Right ventricle myocardium inferior (tissue), 1 donor: ENCODE results near the gene HCAR1. TPM values are rescaled to one million over a fixed set of nuclear protein-coding genes. Genes with fewer than 3 reads are reported as not detected.
"Not testable (repeated sequence)": the region's sequence is repeated elsewhere in the genome, so short reads cannot be mapped to it uniquely, and the experiment has no call there.

ENCODE experiments used
- ATAC-seq: fragments of 200-7000 bp; cut with Tn5 transposase; one replicate; pipeline ENCODE4 v1.9.1; 2020; ENCODE audit warnings: mild to moderate bottlenecking, moderate library complexity
- DNase-seq: peaks from one replicate; pipeline ENCODE4 v3.0.0; 2021; ENCODE audit errors: missing footprints
- intact Hi-C: fragments of 100-400 bp; cut with DNase I; formaldehyde crosslinking; loops from one replicate; pipeline ENCODE4 v1.11.0; 2022
- long read RNA-seq: library from polyadenylated mRNA; unstranded; transcript quantifications from one replicate; pipeline ENCODE4 v2.0.0, GENCODE V29; 2021
- total RNA-seq: library from RNA; stranded (reverse); fragmentation: NEBNext Ultra II Directional; extraction: Animal tissue kit (Norgen Biotek cat#: 25700); gene quantifications from one replicate; pipeline ENCODE4 v1.2.1, GENCODE V29; 2021
- donor health status: DM: no; HTN: yes; CAD: no; lungs with severe emphysema.

HCAR1 gene, protein sequence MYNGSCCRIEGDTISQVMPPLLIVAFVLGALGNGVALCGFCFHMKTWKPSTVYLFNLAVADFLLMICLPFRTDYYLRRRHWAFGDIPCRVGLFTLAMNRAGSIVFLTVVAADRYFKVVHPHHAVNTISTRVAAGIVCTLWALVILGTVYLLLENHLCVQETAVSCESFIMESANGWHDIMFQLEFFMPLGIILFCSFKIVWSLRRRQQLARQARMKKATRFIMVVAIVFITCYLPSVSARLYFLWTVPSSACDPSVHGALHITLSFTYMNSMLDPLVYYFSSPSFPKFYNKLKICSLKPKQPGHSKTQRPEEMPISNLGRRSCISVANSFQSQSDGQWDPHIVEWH
- total RNA-seq = 0.08 TPM
- long read RNA-seq = 0 reads

DNA sequence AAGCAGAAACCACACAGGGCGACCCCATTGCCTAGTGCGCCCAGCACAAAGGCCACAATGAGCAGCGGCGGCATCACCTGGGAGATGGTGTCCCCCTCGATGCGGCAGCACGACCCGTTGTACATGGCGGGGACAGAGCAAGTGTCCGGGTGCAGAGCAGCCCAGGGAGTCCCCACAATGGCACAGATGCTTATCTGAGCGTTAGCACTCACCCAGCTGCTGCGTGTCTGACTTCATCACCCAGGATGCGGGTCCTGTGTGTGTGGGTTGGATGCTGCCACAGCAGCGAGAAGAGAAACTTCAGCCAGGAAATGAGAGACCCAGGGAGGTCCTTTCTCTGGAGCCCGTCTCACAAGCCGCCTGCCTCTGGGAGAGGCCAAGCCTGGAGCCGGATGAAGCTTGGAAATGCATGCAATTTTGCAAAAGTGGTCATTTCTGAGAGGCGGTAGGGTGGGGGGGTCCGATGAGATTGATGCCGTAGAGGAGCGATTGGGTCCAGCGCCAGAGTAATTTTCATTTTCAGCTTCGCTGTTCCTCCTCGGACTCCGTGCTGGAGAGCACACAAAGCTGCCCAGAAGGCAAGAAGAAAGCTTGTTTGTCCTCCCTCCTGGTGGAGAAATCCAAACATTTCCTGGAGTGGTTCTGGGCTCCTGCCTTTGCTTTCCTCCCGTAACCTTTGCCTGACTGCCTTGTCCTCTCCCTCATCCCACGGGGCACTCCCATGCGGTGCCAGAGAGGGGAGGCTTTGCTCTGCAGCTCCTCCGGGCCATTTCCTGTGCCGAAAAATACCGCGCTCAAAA is at the start of gene HCAR1:
Gene HCAR1, minus strand, starts transcription at position 630 of the 800 bp plus-strand sequence. Its CDS starts 505 bp downstream, at position 125.
- DNase-seq (no peak), ATAC-seq (no peak)
- intact Hi-C loops = no loop called here

DNA sequence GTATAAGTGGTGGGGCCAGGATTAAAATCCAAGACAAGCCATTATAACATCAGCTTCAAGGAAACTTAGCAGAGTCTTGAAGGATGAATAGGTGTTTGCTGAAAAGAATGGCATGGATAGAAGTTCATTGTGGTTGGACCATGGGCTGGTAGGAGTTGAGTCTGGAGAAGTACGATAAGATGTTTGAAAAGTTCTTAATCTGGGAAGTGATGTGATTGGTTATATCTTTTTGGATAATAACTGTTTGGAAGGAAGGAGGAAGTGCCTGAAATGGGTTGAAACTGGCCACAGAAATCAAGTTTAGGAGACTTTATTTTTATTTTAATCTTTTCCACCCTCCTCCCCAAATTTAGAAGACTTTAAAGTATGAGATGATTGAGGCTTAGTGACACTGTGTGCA is 26.9 kb upstream of the HCAR1 start:
- intact Hi-C loops = no loop called here
- no peak for ATAC-seq
- DNase-seq = no peak

DNA sequence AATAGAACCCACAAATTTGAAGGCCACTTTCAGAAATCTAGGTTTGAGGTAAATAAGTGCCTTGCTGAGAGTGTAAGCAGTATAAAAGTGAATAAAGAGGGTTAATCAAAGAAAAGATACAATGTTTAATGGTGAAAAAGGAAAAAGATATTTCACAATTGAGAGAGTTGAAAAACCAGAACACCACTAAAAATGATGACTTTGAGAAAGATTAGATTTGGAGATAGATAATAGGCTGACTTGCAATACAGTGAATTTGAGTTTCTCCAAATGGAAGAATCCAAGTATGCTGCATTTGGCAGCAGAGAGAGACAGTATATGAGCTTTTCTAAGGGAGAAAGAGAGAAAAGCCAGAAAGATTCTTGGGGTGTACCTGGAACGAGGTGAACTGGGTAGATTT is 24.1 kb upstream of the HCAR1 start:
- ATAC-seq = no peak
- intact Hi-C loops = no loop called here
- no peak for DNase-seq

DNA sequence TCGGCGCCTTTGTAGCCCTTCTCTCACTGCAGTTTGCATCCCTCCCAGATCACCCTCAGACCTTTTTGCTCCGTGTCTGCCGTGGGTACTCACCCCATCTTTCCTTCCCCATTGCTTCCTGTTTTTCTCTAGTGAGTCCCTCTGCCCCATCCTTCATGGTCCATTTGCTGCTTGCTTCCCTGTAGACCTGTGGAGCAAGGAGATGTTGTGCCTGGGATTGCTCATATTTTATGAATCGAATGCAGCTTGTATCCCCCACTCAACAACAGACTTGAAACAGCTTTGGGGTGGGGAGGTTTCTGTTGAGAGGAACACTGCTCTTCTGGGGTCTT is 22.6 kb upstream of the HCAR1 start:
- DNase-seq = no peak
- no peak for ATAC-seq
- intact Hi-C loops = loop anchor here (2.0 kb wide), 1 partner anchor 226 kb away; the partner anchor contains the start of genes KNTC1 and RSRC2

DNA sequence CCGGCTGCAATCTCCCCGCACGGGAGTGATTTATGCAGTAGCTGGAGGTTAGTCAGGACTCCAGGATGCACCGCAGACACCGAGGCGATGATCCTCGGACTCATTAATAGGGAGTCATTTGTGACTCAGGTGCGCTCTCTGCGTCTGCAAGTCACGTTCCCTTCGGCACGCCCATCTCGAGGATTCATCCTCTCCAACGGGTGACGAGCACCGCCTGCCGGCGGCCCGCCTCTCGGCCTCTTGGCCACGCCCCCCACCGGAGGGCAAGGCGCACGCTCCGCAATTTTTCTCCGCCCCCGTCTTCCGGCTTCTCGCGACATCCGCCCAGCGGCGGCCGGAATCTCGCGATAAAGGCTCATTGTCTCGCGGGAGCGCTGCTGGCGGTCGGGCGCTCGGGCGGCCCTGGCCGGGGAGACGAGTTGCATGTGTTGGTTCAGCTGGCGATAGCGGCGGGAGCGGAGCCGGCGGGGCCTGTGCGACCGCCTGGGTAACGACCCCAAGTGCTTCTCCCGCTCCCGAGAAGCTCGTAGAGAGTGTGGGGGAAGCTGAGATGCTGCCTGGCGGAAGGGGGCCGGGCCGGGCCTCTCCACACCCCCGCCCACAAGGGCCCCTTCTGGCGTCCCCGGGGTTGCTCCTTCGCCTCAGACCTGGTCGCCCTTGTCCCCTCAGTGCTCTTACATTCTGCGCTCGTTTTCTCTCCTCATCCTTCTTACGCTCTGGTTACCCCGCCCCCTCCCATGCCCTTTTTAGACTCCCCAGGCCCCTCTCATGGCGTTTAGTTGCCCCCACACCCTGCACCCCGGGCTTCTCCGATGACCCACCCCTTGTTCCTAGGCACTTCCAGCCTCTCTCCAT is 22.0 kb upstream of the HCAR1 start, which contains the start of gene DENR:
Gene DENR, plus strand, starts transcription at position 361 of the 855 bp plus-strand sequence. CDS start 878 bp downstream, outside the sequence.
- peak; percentile 99 for ATAC-seq
- DNase-seq = peak; percentile 98
- intact Hi-C loops = loop anchor here (1.0 to 2.0 kb wide), 2 partner anchors 114 to 226 kb away; partner anchors contain the start of genes KNTC1 and RSRC2

DNA sequence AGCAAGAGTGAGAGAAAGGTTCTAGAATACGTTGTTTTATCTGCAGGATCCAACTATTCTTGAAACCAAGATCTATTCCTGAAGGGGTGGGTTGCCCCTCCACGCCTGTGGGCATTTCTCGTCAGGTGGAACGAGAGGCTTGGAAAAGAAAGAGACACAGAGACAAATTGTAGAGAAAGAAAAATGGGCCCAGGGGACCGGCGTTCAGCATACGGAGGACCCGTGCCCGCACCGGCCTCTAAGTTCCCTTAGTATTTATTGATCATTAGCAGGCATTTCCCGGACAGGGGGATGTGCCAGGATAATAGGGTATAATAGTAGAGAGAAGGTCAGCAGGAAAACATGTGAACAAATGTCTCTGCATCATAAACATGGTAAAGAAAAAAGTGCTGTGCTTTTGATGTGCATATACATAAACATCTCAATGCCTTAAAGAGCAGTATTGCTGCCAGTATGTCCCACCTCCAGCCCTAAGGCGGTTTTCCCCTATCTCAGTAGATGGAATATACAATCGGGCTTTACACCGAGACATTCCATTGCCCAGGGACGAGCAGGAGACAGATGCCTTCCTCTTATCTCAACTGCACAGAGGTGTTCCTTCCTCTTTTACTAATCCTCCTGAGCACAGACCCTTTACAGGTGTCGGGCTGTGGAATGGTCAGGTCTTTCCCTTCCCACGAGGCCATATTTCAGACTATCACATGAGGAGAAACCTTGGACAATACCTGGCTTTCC is 20.3 kb upstream of the HCAR1 start:
- ATAC-seq, DNase-seq, intact Hi-C loops: not testable (repeated sequence)

DNA sequence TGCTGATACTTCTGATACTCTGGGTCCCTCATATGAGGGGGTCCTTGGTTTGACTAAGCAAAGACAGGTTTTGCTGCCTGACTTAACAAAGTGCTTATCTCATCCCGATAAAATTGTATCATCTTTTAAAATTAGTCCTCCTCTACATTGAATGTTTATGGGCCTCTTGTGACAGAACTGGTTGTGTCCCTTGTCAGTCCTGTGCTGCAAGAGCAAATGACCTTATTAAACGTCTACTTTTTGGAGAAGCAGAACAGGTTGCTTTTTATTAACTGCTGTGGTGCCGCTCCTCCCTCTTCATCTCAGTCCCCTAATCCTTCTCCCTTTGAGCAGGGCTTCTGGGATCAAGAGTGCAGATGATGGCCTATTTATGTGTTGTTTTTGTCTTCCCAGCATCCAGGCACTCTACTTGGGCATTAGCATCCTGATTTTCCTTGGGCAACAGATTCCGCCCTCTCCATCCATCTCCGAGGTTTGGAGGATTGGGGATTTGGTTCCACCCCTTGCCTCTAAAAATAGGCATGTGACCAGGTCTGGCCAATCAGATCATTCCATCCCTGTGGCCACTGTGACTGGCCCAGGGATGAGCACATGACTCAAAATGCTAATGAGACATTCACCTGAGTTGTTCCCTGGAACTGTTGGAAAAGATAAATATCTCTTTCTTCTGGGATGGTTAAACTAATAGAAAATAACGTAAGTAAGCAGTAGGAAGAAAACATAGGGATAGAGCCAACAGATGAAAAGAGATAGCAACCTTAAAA is 19.1 kb upstream of the HCAR1 start:
- intact Hi-C loops = no loop called here
- ATAC-seq (no peak), DNase-seq (no peak)

DNA sequence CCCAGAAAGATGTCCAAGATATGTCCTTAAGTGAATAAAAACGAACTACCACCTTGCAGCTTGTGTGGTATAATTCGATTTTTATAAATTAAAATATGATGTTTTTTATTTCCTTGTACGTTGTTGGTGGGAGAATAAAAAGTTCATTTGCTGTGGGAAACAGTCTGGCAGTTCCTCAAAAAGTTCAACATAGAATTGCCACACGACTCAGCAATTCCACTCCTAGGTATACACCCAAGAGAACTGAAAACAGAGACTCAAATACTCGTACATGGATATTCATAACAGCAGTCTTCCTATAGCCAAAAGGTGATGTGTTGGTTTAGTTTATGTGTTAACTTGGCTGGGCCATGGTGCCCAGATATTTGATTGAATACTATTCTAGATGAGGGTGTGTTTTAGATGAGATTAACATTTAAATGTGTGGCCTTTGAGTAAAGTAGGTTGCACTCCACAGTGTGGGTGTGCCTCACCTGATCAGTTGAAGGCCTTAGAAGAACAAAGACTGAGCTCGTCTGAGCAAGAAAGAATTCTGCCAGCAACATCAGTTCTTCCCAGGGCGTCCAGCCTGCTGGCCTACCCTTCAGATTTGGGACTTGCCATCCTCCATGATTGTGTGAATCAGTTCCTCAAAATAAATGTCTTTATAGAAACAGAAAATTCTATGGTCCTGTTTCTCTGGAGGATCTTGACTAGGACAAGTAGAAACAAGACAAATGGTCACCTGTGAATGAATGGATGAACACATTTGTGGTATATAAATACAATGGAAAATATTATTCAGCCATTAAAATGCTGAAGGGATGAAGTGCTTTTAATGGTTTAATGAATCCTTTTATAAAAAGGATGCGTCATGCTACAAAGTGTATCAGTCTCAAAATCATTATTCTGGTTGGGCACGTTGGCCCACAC is 16.8 kb upstream of the HCAR1 start:
- intact Hi-C loops = no loop called here
- ATAC-seq (no peak), DNase-seq (no peak)

DNA sequence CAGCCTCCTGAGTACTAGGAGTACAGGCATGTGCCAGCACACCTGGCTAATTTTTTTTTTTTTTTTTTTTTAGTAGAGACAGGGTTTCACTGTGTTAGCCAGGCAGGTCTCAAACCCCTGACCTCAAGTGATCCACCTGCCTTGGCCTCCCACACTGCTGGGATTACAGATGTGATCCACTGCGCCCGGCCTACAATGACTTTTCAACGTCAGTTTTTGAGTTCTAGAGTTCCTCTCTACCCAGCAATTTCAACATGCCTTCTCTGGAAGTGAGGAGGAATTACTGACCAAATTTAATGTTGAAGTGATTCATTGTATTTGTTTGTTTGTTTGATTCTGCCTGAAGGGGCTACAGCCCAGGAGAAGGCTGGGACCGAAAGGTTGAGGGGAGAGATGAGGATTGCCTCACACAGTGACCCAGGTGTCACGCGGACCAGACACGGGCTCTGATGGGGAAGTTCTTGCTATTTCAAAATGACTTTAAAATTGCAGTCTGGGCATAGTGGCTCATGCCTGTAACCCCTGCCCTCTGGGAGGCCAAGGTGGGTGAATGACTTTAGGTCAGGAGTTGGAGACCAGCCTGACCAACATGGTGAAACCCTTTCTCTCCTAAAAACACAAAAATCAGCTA is 13.4 kb upstream of the HCAR1 start:
- ATAC-seq (no peak), DNase-seq (peak; percentile 75)
- intact Hi-C loops = no loop called here

DNA sequence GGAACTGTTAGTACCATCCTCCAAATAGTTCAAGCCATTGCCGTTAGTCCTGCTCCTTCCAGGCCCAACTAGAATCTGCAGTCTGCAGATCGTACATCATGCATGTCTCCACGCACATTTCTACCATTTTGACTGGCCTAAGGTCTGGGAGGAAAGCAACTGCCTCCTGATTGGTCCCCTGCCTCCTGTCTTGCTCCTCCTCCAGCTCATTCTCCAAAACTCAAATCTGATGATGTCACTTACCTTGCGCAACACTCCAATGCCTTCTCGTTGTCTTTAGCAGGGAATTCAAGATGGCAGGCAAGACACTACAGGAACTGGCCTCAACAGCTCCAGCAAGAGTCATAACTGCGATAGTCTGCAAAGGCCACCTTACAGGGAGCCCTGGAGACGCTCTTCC is 9.7 kb upstream of the HCAR1 start:
- DNase-seq (no peak), ATAC-seq (no peak)
- intact Hi-C loops = no loop called here

DNA sequence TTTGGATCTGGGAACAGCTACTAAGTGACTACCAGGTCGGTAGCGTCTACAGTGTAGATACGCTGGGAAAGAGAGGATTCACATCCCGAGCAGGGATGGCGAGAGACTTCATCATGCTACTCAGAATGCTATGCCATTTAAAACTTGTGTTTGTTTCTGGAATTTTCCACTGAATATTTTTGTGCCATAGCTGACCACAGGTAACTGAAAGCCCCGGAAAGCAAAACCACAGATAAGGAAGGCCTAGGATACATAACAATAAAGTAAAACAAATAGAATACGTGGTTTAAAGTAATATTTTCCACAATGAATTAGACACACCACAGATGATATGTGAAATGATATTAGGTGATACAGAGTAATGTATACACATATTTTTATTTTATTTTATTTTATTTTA is 7.9 kb upstream of the HCAR1 start:
- DNase-seq (no peak), ATAC-seq (no peak)
- intact Hi-C loops = no loop called here

DNA sequence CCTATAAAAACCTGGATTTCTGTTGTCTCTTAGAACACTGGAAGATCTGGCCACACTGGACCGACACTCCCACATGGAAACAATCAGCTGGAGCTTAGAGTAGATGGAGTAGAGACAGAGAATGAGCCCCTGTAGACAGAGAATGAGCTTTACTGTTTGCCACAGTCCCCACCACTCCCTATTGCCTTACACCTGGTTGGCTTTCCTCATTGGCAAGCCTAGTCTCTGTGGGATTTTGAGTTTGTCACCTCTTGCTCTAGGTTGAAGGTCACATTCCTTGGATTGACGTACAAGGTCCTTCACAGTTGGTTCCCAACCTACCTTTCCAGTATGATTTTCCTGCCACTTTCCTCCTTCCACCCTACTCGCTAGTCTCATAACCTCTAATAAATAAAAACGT is 2.0 kb upstream of the HCAR1 start:
- no peak for ATAC-seq
- intact Hi-C loops = no loop called here
- no peak for DNase-seq

DNA sequence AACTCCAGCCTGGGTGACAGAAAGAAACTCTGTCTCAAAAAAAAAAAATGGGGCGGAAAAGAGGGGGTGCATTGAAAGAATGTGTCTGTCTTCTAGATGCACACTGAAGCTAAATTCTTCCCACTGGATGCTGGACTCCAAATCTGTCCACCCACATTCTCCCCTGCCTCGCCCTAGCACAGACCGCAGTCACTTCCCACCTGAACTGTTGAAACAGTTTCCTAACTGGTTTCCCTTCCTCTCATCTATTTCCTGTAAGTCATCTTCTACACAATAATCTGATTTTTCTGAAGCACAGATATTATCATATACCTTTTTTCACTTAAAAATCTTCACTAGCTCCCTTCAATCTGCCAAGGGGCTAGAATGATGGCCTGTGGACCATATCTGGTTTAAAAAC is 1.5 kb upstream of the HCAR1 start:
- ATAC-seq (no peak), DNase-seq (no peak)
- intact Hi-C loops = no loop called here

DNA sequence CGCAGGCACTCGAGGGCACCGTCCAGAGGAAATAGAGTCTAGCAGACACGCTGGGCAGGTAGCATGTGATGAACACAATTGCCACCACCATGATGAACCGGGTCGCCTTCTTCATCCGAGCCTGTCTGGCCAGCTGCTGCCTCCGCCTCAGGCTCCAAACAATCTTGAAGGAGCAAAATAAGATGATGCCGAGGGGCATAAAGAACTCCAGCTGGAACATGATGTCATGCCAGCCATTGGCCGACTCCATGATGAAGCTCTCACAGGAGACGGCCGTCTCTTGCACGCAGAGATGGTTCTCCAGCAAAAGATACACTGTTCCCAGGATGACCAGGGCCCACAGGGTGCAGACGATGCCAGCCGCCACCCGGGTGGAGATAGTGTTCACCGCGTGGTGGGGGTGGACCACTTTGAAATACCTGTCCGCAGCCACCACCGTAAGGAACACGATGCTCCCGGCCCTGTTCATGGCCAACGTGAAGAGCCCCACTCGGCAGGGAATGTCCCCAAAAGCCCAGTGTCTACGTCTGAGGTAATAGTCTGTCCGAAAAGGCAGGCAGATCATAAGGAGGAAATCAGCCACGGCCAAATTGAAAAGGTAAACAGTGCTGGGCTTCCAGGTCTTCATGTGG is 945 bp downstream of the HCAR1 start:
- intact Hi-C loops = no loop called here
- peak; percentile 68 for DNase-seq
- no peak for ATAC-seq

DNA sequence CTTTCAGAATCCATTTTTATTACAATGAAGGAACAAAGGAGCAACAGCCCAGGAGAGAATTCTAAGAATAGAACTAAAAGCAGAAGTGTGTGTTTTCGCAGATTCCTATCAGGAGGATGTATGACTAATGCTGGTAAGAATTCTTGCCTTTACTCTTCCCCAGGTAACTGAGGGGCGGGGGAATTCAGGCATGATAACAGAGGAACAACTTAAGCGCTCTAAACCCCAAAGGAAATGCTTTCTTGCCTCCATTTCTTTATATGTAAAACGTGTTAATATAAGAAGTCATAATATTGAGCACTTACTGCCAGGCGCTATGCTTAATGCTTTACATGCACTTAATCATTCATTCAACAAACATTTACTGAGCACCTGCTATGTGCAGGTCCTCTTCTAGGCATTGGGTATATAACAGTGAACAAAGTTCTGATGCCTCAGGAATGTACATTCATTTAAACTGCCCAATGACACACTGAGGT is 4.5 kb downstream of the HCAR1 start:
- ATAC-seq (no peak), DNase-seq (no peak)
- intact Hi-C loops = no loop called here
